HepG2 (cell line): ENCODE measurements around the gene DEFB113. TPM values are rescaled to one million over a fixed set of nuclear protein-coding genes. Genes with fewer than 3 reads are reported as not detected.

Experiments
- ATAC-seq: fragments of 200-7000 bp; cut with Tn5 transposase; 3 replicates; pipeline ENCODE4 v1.9.1; 2020; ENCODE audit warnings: mild to moderate bottlenecking, moderate library complexity
- BruUV-seq: library from RNA; stranded (reverse); fragments of 400-500 nt; replicated peaks from 2 replicates; lab custom pipeline; 2021; lab: Mats Ljungman, UMichigan
- CTCF ChIA-PET: fragments of 300-600 bp; formaldehyde crosslinking; extraction: SDS; loops from one replicate; lab custom pipeline; 2021; ENCODE audit warnings: low total read pairs, inconsistent platforms, low intra/inter-chr PET ratio; lab: Yijun Ruan, JAX
- POLR2A ChIA-PET: fragments of 350-600 bp; sonication (Branson Sonifier 250); formaldehyde crosslinking; loops from one replicate; lab custom pipeline; 2020; ENCODE audit warnings: antibody characterized with exemption, inconsistent platforms; lab: Yijun Ruan, JAX
- DNase-seq: peaks from one replicate; pipeline ENCODE4 v3.0.0-alpha.2; 2015; ENCODE audit warnings: low spot score
- FAIRE-seq: peaks from 3 replicates; lab custom pipeline; 2011; peaks lifted over from hg19 to GRCh38; lab: Jason Lieb, UNC
- H2AFZ ChIP-seq: one replicate; pipeline ENCODE4 v1.6.1; 2011; ENCODE audit warnings: low read length, inconsistent platforms
- H3K27ac ChIP-seq: fragments of 300-600 bp; 3 replicates; pipeline ENCODE4 v1.8.0; 2011; ENCODE audit warnings: mixed run types, mild to moderate bottlenecking, mixed read lengths, low read length, inconsistent platforms; ENCODE audit not compliant: insufficient read depth; ENCODE audit errors: extremely low read length
- H3K27me3 ChIP-seq, 2 experiments: fragments of 200-600 bp in 1 of 2; 2 replicates in 1 of 2; 3 replicates in 1 of 2; pipeline versions ENCODE4 v1.6.0 to v1.8.0; 2011; ENCODE audit warnings: low read length in 2 of 2, mild to moderate bottlenecking in 2 of 2, moderate library complexity in 2 of 2, inconsistent platforms in 1 of 2; ENCODE audit not compliant: insufficient read depth in 2 of 2, control insufficient read depth in 1 of 2
- H3K36me3 ChIP-seq, 2 experiments: fragments of 200-600 bp in 1 of 2; replicated peaks in 1 of 2; 2 replicates in 1 of 2; 3 replicates in 1 of 2; pipeline versions ENCODE4 v1.5.1 to v1.8.0; 2011; ENCODE audit warnings: low read length in 2 of 2, inconsistent platforms in 1 of 2; ENCODE audit not compliant: insufficient read depth in 2 of 2, control insufficient read depth in 1 of 2
- H3K4me1 ChIP-seq: 2 replicates; pipeline ENCODE4 v1.5.1; 2012; ENCODE audit warnings: low read length, inconsistent platforms; ENCODE audit not compliant: insufficient read depth
- H3K4me2 ChIP-seq: 2 replicates; pipeline ENCODE4 v1.6.0; 2011; ENCODE audit warnings: low read depth, low read length, inconsistent platforms
- H3K4me3 ChIP-seq, 3 experiments: fragments of 200-600 bp in 1 of 3; sonication (generic), shearing (Covaris generic) in 1 of 3; replicated peaks in 1 of 3; 2 replicates each; pipeline ENCODE4 v1.5.1; 2011 to 2016; ENCODE audit warnings: low read length in 3 of 3, inconsistent platforms in 2 of 3, low read depth in 2 of 3, mild to moderate bottlenecking in 2 of 3, control low read depth in 1 of 3, mixed read lengths in 1 of 3; ENCODE audit not compliant: insufficient read depth in 1 of 3
- H3K79me2 ChIP-seq: one replicate; pipeline ENCODE4 v1.6.1; 2011; ENCODE audit warnings: low read length, inconsistent platforms; ENCODE audit not compliant: insufficient read depth
- H3K9ac ChIP-seq: 2 replicates; pipeline ENCODE4 v1.6.0; 2011; ENCODE audit warnings: mild to moderate bottlenecking, low read depth, low read length, inconsistent platforms; ENCODE audit not compliant: insufficient read depth
- H3K9me3 ChIP-seq: 2 replicates; pipeline ENCODE4 v1.5.1; 2012; ENCODE audit warnings: mild to moderate bottlenecking, low read length
- H4K20me1 ChIP-seq: 2 replicates; pipeline ENCODE4 v1.6.0; 2011; ENCODE audit warnings: inconsistent platforms, mild to moderate bottlenecking, low read length, moderate library complexity; ENCODE audit not compliant: insufficient read depth
- ATF7-NPFF ChIP-seq: sonication (generic); formaldehyde crosslinking; IDR thresholded peaks from 2 replicates; pipeline ENCODE4 v1.8.1; 2023; ENCODE audit warnings: mild to moderate bottlenecking, low read depth, missing genetic modification reagents, moderate library complexity
- MAFF ChIP-seq: IDR thresholded peaks from 2 replicates; pipeline ENCODE4 v1.6.1; 2011; ENCODE audit warnings: low read depth, low read length, improper control_type of control experiment
- MAFK ChIP-seq, 2 experiments: IDR thresholded peaks in 1 of 2; conservative IDR thresholded peaks in 1 of 2; 2 replicates each; pipeline ENCODE4 v1.6.1; 2011; ENCODE audit warnings: improper control_type of control experiment in 2 of 2, low read length in 2 of 2
- MIER3 ChIP-seq: IDR thresholded peaks from 2 replicates; pipeline ENCODE4 v1.6.1; 2016; ENCODE audit warnings: missing compliant biosample characterization, borderline replicate concordance
- MIXL1 ChIP-seq: IDR thresholded peaks from 2 replicates; pipeline ENCODE4 v1.6.1; 2016
- ZNF343 ChIP-seq: sonication (generic); formaldehyde crosslinking; IDR thresholded peaks from 2 replicates; pipeline ENCODE4 v1.4.0; 2020; ENCODE audit warnings: mild to moderate bottlenecking, missing genetic modification reagents
- ZNF644 ChIP-seq: IDR thresholded peaks from 2 replicates; pipeline ENCODE4 v1.6.1; 2016; ENCODE audit warnings: low read depth
- WGBS: methylation state at CpG from one replicate; pipeline ENCODE4 v1.1.6; 2017; ENCODE audit warnings: low lambda C conversion rate; 5-methylcytosine and 5-hydroxymethylcytosine counted together
- in situ Hi-C: cut with HindIII; loops from 2 replicates; pipeline ENCODE4 v1.10.0; 2017; ENCODE audit warnings: low pct_unique_long_range_greater_than_20kb; ENCODE audit not compliant: extremely low pct_ligation_motif_present
- intact Hi-C: fragments of 100-400 bp; cut with micrococcal nuclease; formaldehyde crosslinking; loops from one replicate; pipeline ENCODE4 v1.10.0; 2022; ENCODE audit not compliant: unreplicated experiment
- polyA plus RNA-seq, 8 experiments: library from polyadenylated mRNA; depleted of rRNA in 3 of 8; stranded (reverse) in 7 of 8; unstranded in 1 of 8; fragments of >200 nt; fragmentation: Illumina TruSeq in 4 of 8; extraction: Trizol in 4 of 8; gene quantifications; 2 replicates each; pipeline versions ENCODE4 v1.2.1 to v1.2.3, GENCODE V29; 2011 to 2016; ENCODE audit warnings: low read depth in 4 of 8, missing spikeins in 1 of 8, mixed read lengths in 1 of 8; ENCODE audit not compliant: insufficient read depth in 1 of 8
- total RNA-seq, 5 experiments: library from RNA; depleted of rRNA; stranded (reverse); fragments of >200 nt; fragmentation: Illumina TruSeq; extraction: Trizol; gene quantifications; 2 replicates each; pipeline ENCODE4 v1.2.3, GENCODE V29; 2016; ENCODE audit warnings: low read depth in 1 of 5

Gene DEFB113
- total and polyA plus RNA-seq, 2 of the 13 experiments (the other 11 are each of a cell fraction or from before 2014, with no cell fraction given) = not detected

- H3K9me3 ChIP-seq = no peaks in the 10 kb centered on the region
- POLR2A ChIA-PET = no interaction called here
- no peak overlapping the region for H3K4me2 ChIP-seq
- H3K36me3 ChIP-seq = no peaks in the 10 kb centered on the region
- ATAC-seq (no peak), DNase-seq (no peak), FAIRE-seq (no peak)
- BruUV-seq = no TSS peak
- no peak overlapping the region for H3K4me3 ChIP-seq
- in situ Hi-C loops (no loop called here), intact Hi-C loops (no loop called here)
- no peaks in the 10 kb centered on the region for H3K79me2 ChIP-seq
- no peaks in the 10 kb centered on the region for H3K27me3 ChIP-seq
- no peaks in the 10 kb centered on the region for H3K4me1 ChIP-seq
- H4K20me1 ChIP-seq = no peaks in the 10 kb centered on the region
- H3K27ac ChIP-seq = no peak overlapping the region
- no peak overlapping the region for H3K9ac ChIP-seq
- TF ChIP-seq ZNF644 (CRISPR knock-in tag) (no peak), MIXL1 (CRISPR knock-in tag) (no peak), ATF7-NPFF (CRISPR knock-in tag) (no peak), MAFK (conservative IDR thresholded peaks at IDR 0.05 in 1 of 2, IDR thresholded peaks at IDR 0.05 in 1 of 2; ENCODE audit: low read length in 2 of 2) (peak in 1 of 2 experiments; percentile 53; a peak in 1 of 4 replicates), ZNF343 (CRISPR knock-in tag) (no peak)
- TF ChIP-seq, all 625 proteins: peak for 1
- CTCF ChIA-PET = no interaction called here
- no peak overlapping the region for H2AFZ ChIP-seq
Observed at GRCh38 chr6:49937811-49938210, 31.6 kb downstream of the DEFB113 start.

- intact Hi-C loops = no loop called here
- Histone ChIP-seq H3K79me2 (no peaks in the 10 kb centered on the region), H3K4me3 (no peak overlapping the region), H3K27me3 (no peaks in the 10 kb centered on the region), H4K20me1 (no peaks in the 10 kb centered on the region), H2AFZ (no peak overlapping the region), H3K9ac (no peak overlapping the region), H3K36me3 (no peaks in the 10 kb centered on the region), H3K4me1 (no peaks in the 10 kb centered on the region), H3K4me2 (no peak overlapping the region), H3K27ac (no peak overlapping the region), H3K9me3 (no peaks in the 10 kb centered on the region)
- ATAC-seq = no peak
- 2% methylated on average over 2 of the region's 2 CpGs for WGBS
- BruUV-seq = no TSS peak
- ChIA-PET POLR2A (no interaction called here), CTCF (no interaction called here)
- no peak for FAIRE-seq
- no peak for DNase-seq
- in situ Hi-C loops = no loop called here
- TF ChIP-seq MAFK (conservative IDR thresholded peaks at IDR 0.05 in 1 of 2, IDR thresholded peaks at IDR 0.05 in 1 of 2; ENCODE audit: low read length in 2 of 2) (peak; percentile 74 to 78), MAFF (peak; percentile 75), MIER3 (CRISPR knock-in tag) (no peak)
Observed at GRCh38 chr6:49937017-49937416, 32.4 kb downstream of the DEFB113 start.
